Epithelial cell of proximal tubule (primary cell): ENCODE data around the gene NAPG. TPM values are rescaled to one million over a fixed set of nuclear protein-coding genes. Genes with fewer than 3 reads are reported as not detected.
"Not testable (repeated sequence)": the region's sequence is repeated elsewhere in the genome, so short reads cannot be mapped to it uniquely, and the experiment has no call there.

Experiments
- DNase-seq: peaks from one replicate; pipeline ENCODE4 v3.0.0-alpha.2; 2011; ENCODE audit warnings: low read depth
- H3K4me3 ChIP-seq: 2 replicates; pipeline ENCODE4 v1.5.1; 2011; ENCODE audit warnings: low read depth, mild to moderate bottlenecking, low read length
- total RNA-seq: library from RNA; depleted of rRNA; stranded (reverse); fragments of >200 nt; gene quantifications from 2 replicates; pipeline ENCODE4 v1.2.3, GENCODE V29; 2015
- TF ChIP-seq, protein P1 (sequence below): conservative IDR thresholded peaks from 2 replicates; pipeline ENCODE4 v1.5.1; 2012; ENCODE audit warnings: low read depth, mild to moderate bottlenecking, low read length

Gene NAPG
- total RNA-seq, 1 donor from 2014 or later, result 29.5 TPM

GRCh38 chr18:10579079-10579867 is 53.4 kb downstream of the NAPG start:
- no peak for DNase-seq
- no peak overlapping the region for H3K4me3 ChIP-seq
- TF ChIP-seq, protein P1, sequence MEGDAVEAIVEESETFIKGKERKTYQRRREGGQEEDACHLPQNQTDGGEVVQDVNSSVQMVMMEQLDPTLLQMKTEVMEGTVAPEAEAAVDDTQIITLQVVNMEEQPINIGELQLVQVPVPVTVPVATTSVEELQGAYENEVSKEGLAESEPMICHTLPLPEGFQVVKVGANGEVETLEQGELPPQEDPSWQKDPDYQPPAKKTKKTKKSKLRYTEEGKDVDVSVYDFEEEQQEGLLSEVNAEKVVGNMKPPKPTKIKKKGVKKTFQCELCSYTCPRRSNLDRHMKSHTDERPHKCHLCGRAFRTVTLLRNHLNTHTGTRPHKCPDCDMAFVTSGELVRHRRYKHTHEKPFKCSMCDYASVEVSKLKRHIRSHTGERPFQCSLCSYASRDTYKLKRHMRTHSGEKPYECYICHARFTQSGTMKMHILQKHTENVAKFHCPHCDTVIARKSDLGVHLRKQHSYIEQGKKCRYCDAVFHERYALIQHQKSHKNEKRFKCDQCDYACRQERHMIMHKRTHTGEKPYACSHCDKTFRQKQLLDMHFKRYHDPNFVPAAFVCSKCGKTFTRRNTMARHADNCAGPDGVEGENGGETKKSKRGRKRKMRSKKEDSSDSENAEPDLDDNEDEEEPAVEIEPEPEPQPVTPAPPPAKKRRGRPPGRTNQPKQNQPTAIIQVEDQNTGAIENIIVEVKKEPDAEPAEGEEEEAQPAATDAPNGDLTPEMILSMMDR, result no peak

GRCh38 chr18:10580215-10580614 is 54.4 kb downstream of the NAPG start:
- TF ChIP-seq, protein P1, result no peak
- no peak for DNase-seq
- H3K4me3 ChIP-seq, result no peak overlapping the region

DNA sequence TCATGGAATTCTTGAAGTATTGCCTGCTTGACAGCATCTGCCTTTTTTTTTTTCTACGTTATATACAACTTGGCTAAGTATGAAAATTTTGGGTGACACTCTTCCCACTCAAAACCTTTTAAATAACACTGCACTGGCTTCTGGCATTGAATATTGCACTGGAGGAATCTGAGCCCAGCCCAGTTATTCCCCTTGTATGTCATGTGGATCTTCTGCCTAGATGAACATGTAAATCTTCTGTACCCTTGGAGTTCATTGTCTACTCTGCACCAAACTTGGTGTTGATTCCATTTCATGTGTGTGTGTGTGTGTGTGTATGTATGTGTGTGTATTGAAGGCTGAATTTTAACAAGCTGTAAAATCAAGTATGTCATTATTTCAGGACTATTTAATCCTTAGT is 59.4 kb downstream of the NAPG start:
- DNase-seq, result no peak
- no peak overlapping the region for H3K4me3 ChIP-seq
- TF ChIP-seq, protein P1, result no peak

- DNase-seq, result no peak
- no peak overlapping the region for H3K4me3 ChIP-seq
- TF ChIP-seq, protein P1, result no peak
Observed at GRCh38 chr18:10588975-10589374, 63.1 kb downstream of the NAPG start.

GRCh38 chr18:10590412-10590811 is 64.6 kb downstream of the NAPG start:
- TF ChIP-seq, protein P1, result no peak
- DNase-seq, result no peak

DNA sequence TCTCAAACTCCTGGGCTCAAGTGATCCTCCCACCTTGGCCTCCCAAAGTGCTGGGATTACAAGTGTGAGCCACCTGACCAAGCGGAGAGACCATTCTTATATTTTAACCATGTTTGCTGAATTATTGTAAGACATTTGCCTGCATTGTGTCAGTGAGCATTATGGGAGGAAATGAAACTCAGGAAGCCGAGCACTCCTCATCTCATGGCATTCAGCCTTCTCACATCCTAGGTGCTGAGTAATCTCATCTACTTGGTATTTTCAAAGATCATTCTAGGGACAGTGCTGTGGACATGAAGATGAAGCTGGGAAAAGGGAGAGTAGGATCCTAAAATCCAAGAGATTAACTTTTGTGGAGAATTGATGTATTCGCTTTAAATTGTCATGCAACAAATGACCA is 66.1 kb downstream of the NAPG start:
- no peak for DNase-seq
- H3K4me3 ChIP-seq, result no peak overlapping the region
- TF ChIP-seq, protein P1, result no peak

More at GRCh38 chr18:10590412-10590811, 64.6 kb downstream of the NAPG start:
- no peak overlapping the region for H3K4me3 ChIP-seq

DNA sequence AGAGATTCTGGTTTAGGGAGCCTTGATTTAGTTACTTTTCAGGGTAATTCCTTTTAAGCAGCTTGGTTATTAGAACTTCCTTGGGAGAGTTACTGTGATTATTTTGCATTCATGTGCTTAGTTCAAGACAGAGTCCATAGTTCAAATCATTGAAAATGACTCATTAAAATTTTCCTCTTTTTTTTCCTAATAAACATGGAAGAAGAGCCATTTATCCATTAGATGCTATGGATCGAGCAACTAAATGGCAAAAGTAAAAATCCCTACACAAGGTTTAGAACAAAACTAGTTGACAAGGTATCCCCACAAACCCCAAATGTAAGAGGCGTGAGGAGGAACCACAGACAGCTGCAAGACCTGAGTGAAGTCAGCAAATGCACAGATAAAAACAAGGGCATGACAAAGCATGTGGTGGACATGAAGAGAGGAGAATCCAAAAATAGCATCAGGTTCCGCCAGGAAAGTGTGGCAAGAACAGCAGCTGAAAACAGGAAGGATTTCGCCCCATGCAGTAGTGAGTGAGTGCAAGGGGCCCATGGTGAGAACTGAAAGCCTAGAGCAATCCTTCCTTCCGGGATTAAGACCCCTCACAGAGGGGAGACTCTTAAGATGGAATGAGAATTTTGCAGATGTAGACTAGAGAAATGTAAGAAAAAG is 67.7 kb downstream of the NAPG start:
- not testable (repeated sequence) for H3K4me3 ChIP-seq

GRCh38 chr18:10595917-10596316 is 70.1 kb downstream of the NAPG start:
- DNase-seq, H3K4me3 ChIP-seq: not testable (repeated sequence)

More for the DNA sequence above, 67.7 kb downstream of the NAPG start:
- not testable (repeated sequence) for DNase-seq

DNA sequence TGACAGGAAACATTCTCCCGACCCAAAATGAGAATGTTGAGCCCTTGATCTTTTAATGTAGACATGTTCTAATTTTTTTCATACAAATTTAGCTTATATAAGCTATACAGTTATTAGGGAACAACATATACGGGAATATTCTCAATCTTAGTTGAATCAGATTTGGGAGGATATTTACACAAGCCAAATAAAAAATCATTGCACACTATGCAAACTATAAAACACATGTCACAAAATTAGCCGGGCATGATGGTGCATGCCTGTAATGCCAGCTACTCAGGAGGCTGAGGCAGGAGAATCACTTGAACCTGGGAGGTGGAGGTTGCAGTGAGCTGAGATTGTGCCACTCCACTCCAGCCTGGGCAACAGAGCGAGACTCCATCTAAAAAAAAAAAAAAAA is 71.9 kb downstream of the NAPG start:
- not testable (repeated sequence) for H3K4me3 ChIP-seq, DNase-seq

DNA sequence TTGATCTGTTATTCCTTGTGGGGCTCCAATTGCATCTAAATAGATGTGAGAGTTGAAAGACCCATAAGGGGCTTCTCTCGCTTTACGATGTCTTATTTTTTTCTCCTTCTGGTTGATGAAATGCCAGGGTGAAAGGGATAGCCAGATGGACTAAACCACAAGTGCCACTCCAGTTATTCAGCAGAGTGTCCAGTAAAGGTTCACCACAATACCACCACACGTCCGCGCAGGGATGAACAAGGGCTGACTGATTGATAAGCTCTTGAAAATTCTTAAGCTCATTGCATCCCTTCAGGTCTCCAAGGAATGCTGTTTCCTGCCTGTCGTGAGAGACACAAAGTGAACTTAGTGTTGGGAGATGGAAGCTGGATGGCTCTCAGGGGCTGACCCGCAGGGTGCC is 74.9 kb downstream of the NAPG start:
- DNase-seq, H3K4me3 ChIP-seq: not testable (repeated sequence)
